Stimulated activated naive CD4-positive, alpha-beta T cell treated with Interleukin-2 at 50 U/mL for 16 hours (primary cell): Measurements from ENCODE around the gene CCT5.
"Not testable (repeated sequence)": the region's sequence is repeated elsewhere in the genome, so short reads cannot be mapped to it uniquely, and the experiment has no call there.

Source experiments
- DNase-seq: peaks from one replicate; lab custom pipeline; 2025; lab: John Stamatoyannopoulos, UW

The CCT5 gene

GRCh38 chr5:10301842-10302610, 51.9 kb downstream of the CCT5 start:
- DNase-seq: no peak

GRCh38 chr5:10303201-10303600, 53.1 kb downstream of the CCT5 start:
- no peak for DNase-seq

- no peak for DNase-seq
Observed at GRCh38 chr5:10303699-10304170, 53.7 kb downstream of the CCT5 start.

- DNase-seq: no peak
Observed at GRCh38 chr5:10304932-10305331, 54.9 kb downstream of the CCT5 start.

GRCh38 chr5:10306114-10306513, 56.0 kb downstream of the CCT5 start:
- DNase-seq: no peak

GRCh38 chr5:10306806-10307205, 56.7 kb downstream of the CCT5 start:
- no peak for DNase-seq

GRCh38 chr5:10307206-10308148, 57.4 kb downstream of the CCT5 start, which contains the start of gene CMBL:
Gene CMBL, minus strand, starts transcription at chr5:10307902. Its CDS starts 17,140 bp downstream, at chr5:10290762.
- no peak for DNase-seq

- no peak for DNase-seq
Observed at GRCh38 chr5:10308844-10309243, 58.8 kb downstream of the CCT5 start.

GRCh38 chr5:10310066-10310779, 60.1 kb downstream of the CCT5 start:
- no peak for DNase-seq

- DNase-seq: not testable (repeated sequence)
Observed at GRCh38 chr5:10310835-10311570, 60.9 kb downstream of the CCT5 start.

GRCh38 chr5:10311595-10312425, 61.7 kb downstream of the CCT5 start:
- no peak for DNase-seq

GRCh38 chr5:10315201-10315600, 65.1 kb downstream of the CCT5 start:
- no peak for DNase-seq
